GM06990 (cell line): ENCODE data around the gene MAGI2.

Experiments
- DNase-seq: peaks from one replicate; pipeline ENCODE4 v3.0.0-alpha.2; 2011; ENCODE audit not compliant: insufficient read length; ENCODE audit errors: extremely low read depth
- H3K27me3 ChIP-seq: replicated peaks from 2 replicates; pipeline ENCODE4 v1.6.0; 2011; ENCODE audit warnings: low read length; ENCODE audit not compliant: control insufficient read depth, insufficient read depth
- H3K36me3 ChIP-seq: 2 replicates; pipeline ENCODE4 v1.5.1; 2011; ENCODE audit warnings: low read length; ENCODE audit not compliant: control insufficient read depth, insufficient read depth
- H3K4me3 ChIP-seq: replicated peaks from 2 replicates; pipeline ENCODE4 v1.5.1; 2011; ENCODE audit warnings: low read depth, mild to moderate bottlenecking, control low read depth, low read length
- TF ChIP-seq, protein P1 (sequence below): IDR thresholded peaks from 2 replicates; pipeline ENCODE4 v1.5.1; 2011; ENCODE audit warnings: low read length, control low read depth, mild to moderate bottlenecking, inconsistent platforms; ENCODE audit not compliant: insufficient read depth, poor library complexity, severe bottlenecking

Gene MAGI2

DNA sequence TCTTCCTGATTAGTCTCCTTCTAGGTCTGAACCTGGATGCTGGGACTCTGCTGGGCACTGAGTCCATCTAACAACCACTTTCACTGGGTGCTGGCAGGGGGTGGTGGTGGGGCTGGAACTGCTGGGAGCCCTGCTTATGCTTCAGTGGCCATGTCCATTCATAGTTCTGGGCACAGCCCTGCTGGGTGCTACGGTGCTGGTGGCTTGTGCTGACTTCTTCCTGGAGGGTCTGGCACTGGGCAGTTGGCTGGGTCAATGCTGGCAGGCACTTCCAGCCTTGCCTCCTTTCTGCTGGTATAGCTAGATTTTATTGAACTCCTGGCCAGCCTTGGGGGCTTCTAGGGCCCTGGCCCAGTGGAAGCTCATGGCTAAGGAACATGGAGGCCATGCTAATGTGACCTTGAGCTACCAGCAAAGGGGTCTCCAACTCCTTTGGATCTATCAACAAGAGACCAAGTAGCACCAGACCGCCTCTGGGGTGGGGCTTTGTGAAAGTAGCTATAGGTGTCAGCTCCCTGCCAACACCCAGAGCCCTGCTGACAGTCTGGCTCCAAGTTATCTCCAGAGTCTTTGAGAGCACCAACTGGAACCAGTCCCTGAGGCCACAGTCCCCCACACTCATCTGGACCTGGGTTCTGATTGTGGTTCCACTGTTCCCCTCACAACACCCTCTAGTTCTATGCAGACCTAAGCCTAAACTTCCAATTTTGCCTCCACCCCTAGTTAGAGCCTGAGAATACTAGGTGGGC lies 99.6 kb downstream of the MAGI2 start:
- Histone ChIP-seq H3K27me3 (no peaks in the 10 kb centered on the region), H3K4me3 (no peak overlapping the region), H3K36me3 (no peaks in the 10 kb centered on the region)
- TF ChIP-seq, protein P1, sequence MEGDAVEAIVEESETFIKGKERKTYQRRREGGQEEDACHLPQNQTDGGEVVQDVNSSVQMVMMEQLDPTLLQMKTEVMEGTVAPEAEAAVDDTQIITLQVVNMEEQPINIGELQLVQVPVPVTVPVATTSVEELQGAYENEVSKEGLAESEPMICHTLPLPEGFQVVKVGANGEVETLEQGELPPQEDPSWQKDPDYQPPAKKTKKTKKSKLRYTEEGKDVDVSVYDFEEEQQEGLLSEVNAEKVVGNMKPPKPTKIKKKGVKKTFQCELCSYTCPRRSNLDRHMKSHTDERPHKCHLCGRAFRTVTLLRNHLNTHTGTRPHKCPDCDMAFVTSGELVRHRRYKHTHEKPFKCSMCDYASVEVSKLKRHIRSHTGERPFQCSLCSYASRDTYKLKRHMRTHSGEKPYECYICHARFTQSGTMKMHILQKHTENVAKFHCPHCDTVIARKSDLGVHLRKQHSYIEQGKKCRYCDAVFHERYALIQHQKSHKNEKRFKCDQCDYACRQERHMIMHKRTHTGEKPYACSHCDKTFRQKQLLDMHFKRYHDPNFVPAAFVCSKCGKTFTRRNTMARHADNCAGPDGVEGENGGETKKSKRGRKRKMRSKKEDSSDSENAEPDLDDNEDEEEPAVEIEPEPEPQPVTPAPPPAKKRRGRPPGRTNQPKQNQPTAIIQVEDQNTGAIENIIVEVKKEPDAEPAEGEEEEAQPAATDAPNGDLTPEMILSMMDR: no peak
- DNase-seq: no peak

DNA sequence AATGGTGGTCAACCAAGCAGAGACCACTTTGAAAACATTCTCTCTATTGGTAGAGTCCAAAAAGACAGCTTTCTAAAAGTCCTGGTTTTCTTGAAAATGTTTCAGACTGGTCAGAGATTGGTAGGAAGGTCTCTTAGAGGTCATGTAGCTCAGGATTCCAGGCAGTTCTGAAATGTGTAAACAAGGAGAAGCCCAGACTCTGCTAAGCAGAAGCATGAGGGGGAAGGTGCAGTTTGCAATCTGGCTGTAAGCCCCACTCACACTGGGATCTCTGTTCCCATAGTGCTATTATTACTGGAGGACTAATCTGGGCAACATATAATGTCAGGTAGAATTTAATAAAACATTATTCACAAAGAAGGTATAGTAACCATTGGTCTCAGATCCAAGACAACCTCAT lies 101.1 kb downstream of the MAGI2 start:
- Histone ChIP-seq H3K4me3 (no peak overlapping the region), H3K27me3 (no peaks in the 10 kb centered on the region), H3K36me3 (no peaks in the 10 kb centered on the region)
- DNase-seq: no peak
- TF ChIP-seq, protein P1: no peak

DNA sequence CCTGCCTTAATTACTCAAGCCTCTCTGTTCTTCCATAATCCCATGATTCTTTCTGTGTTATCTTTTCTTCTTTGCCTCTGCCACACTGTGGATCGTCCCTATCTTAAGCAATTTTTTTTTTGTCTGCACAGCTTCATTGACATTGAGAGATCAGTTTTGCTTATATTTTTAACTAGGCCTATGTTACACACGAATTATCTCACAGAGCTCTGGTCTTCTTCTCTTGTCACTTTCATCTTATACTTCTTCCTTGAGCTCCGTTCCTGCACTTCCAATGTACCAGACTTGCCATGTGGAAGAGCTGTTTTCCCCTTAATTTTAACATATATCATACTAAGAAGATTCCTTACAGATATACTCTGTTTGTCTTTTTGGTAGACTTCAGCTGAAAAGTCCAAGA lies 106.1 kb downstream of the MAGI2 start:
- no peaks in the 10 kb centered on the region for H3K27me3 ChIP-seq

DNA sequence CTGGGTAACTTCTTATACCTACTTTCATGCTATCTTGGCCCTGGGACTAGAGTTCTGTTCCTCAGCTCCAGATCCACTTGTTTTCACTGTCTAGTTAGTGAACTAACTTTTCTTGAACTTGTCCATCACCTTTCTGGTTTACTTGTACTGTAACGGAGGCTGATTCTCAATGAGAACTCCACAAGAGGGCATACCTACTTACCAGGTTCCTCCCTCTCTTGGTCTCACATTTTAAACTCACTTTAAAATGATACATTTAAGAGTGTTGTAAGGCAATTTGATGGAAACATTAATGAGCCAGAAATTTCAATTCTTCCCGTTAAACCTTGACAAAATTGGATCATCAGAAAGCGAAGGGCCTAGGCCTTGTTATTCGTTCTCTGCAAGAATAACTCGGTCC lies 111.6 kb downstream of the MAGI2 start:
- H3K36me3 ChIP-seq: no peaks in the 10 kb centered on the region
- no peaks in the 10 kb centered on the region for H3K27me3 ChIP-seq
- TF ChIP-seq, protein P1: no peak
- H3K4me3 ChIP-seq: no peak overlapping the region
- no peak for DNase-seq

More for the DNA sequence above, 106.1 kb downstream of the MAGI2 start:
- no peaks in the 10 kb centered on the region for H3K36me3 ChIP-seq
- TF ChIP-seq, protein P1: no peak
- no peak overlapping the region for H3K4me3 ChIP-seq
- DNase-seq: no peak

DNA sequence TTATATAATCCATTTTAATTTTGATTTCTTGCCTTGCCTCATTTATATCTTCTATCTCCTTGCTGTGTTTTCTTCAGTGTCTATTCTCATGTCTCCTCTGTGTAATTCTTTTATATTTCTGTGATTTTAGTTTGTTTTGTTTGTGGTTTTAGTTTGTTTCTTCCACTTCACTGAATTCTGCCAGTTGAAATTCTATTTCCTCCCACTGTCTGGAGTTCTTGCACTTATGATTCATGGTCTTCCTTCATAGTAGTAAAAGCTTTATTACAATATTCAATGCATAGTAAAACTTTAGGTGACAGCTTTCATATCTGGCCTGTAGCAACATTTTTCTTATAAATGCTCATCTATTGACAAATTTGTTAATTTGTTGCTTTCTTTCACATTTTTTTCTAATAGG lies 113.3 kb downstream of the MAGI2 start:
- no peak for DNase-seq
- TF ChIP-seq, protein P1: no peak

More for the DNA sequence above, 113.3 kb downstream of the MAGI2 start:
- no peaks in the 10 kb centered on the region for H3K36me3 ChIP-seq
- no peak overlapping the region for H3K4me3 ChIP-seq
- no peaks in the 10 kb centered on the region for H3K27me3 ChIP-seq
